OCI-LY7 (cell line): ENCODE data around the gene MGRN1.

Experiments
- CTCF ChIP-seq: fragments of 200-600 bp; sonication (generic); conservative IDR thresholded peaks from 2 replicates; pipeline ENCODE4 v1.5.1; 2014; ENCODE audit warnings: mild to moderate bottlenecking, antibody characterized with exemption, low read length, moderate library complexity, mixed read lengths
- EZH2phosphoT487 ChIP-seq: fragments of 200-600 bp; sonication (generic); IDR thresholded peaks from 2 replicates; pipeline ENCODE4 v1.6.1; 2018; ENCODE audit warnings: low read depth, borderline replicate concordance, mild to moderate bottlenecking, mixed run types, antibody characterized with exemption, low read length, moderate library complexity, mixed read lengths

GRCh38 chr16:4684763-4685162 lies 60.1 kb downstream of the MGRN1 start:
- no peak for TF ChIP-seq CTCF
- TF ChIP-seq EZH2phosphoT487: no peak
